ENCODE data around the gene EID1. TPM values are rescaled to one million over a fixed set of nuclear protein-coding genes. Genes with fewer than 3 reads are reported as not detected.

Gene EID1
- total RNA-seq, 1 experiment from 2014 or later: 74.3 TPM

- CTCF ChIA-PET: no interaction called here
- no peaks in the 10 kb centered on the region for H3K27me3 Mint-ChIP-seq (ENCODE audit: unreplicated experiment)
- H3K4me3 Mint-ChIP-seq (ENCODE audit: low read depth, unreplicated experiment): no peak overlapping the region
- H3K36me3 Mint-ChIP-seq (ENCODE audit: insufficient read depth, unreplicated experiment): peaks cover 15% of the 10 kb centered on the region
- intact Hi-C loops (cut with micrococcal nuclease; ENCODE audit: unreplicated experiment): no loop called here
- peaks cover 25% of the 10 kb centered on the region for H3K4me1 Mint-ChIP-seq (ENCODE audit: low read depth, unreplicated experiment)
- TF ChIP-seq, protein P1, sequence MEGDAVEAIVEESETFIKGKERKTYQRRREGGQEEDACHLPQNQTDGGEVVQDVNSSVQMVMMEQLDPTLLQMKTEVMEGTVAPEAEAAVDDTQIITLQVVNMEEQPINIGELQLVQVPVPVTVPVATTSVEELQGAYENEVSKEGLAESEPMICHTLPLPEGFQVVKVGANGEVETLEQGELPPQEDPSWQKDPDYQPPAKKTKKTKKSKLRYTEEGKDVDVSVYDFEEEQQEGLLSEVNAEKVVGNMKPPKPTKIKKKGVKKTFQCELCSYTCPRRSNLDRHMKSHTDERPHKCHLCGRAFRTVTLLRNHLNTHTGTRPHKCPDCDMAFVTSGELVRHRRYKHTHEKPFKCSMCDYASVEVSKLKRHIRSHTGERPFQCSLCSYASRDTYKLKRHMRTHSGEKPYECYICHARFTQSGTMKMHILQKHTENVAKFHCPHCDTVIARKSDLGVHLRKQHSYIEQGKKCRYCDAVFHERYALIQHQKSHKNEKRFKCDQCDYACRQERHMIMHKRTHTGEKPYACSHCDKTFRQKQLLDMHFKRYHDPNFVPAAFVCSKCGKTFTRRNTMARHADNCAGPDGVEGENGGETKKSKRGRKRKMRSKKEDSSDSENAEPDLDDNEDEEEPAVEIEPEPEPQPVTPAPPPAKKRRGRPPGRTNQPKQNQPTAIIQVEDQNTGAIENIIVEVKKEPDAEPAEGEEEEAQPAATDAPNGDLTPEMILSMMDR (IDR thresholded peaks at IDR 0.05; ENCODE audit: unreplicated experiment): no peak
- no TSS peak for BruUV-seq (replicated peaks)
- H3K27ac Mint-ChIP-seq (ENCODE audit: unreplicated experiment): no peak overlapping the region
- no peak for DNase-seq
- no peaks in the 10 kb centered on the region for H3K9me3 Mint-ChIP-seq (ENCODE audit: low read depth, unreplicated experiment)
Measured at GRCh38 chr15:48876057-48876456, 1.9 kb upstream of the EID1 start.

- intact Hi-C loops (cut with micrococcal nuclease; ENCODE audit: unreplicated experiment): no loop called here
Measured at GRCh38 chr15:48880070-48880634, 2.2 kb downstream of the EID1 start.

DNA sequence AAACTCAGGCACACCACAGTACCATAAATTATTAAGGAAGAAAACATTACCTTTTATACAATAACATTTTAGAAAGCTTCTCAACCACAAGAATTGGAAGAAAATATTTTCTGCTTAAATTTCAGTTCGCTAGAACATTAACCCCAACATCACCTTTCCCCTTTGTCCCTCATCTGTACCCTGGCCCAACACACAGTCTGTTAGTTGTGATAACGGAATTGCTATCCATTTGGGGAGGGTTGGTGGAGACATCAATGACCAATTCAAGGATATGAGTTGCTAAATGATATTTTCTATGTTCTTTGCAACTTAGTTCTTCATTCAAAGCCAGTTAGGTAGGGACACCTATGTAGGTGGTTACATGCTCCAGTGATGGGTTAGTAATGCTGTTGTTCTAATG, 5.8 kb downstream of the EID1 start:
- Mint-ChIP-seq H3K27ac (ENCODE audit: unreplicated experiment) (no peak overlapping the region), H3K4me1 (ENCODE audit: low read depth, unreplicated experiment) (peaks cover 12% of the 10 kb centered on the region), H3K9me3 (ENCODE audit: low read depth, unreplicated experiment) (no peaks in the 10 kb centered on the region), H3K27me3 (ENCODE audit: unreplicated experiment) (no peaks in the 10 kb centered on the region), H3K4me3 (ENCODE audit: low read depth, unreplicated experiment) (no peak overlapping the region), H3K36me3 (ENCODE audit: insufficient read depth, unreplicated experiment) (peaks cover 2% of the 10 kb centered on the region)
- no TSS peak for BruUV-seq (replicated peaks)
- CTCF ChIA-PET: no interaction called here
- intact Hi-C loops (cut with micrococcal nuclease; ENCODE audit: unreplicated experiment): no loop called here
- TF ChIP-seq, protein P1 (IDR thresholded peaks at IDR 0.05; ENCODE audit: unreplicated experiment): no peak
- no peak for DNase-seq

More at GRCh38 chr15:48880070-48880634, 2.2 kb downstream of the EID1 start:
- H3K9me3 Mint-ChIP-seq (ENCODE audit: low read depth, unreplicated experiment): no peaks in the 10 kb centered on the region
- no peak overlapping the region for H3K27ac Mint-ChIP-seq (ENCODE audit: unreplicated experiment)
- BruUV-seq (replicated peaks): no TSS peak
- DNase-seq: no peak
- H3K36me3 Mint-ChIP-seq (ENCODE audit: insufficient read depth, unreplicated experiment): peaks cover 15% of the 10 kb centered on the region
- H3K27me3 Mint-ChIP-seq (ENCODE audit: unreplicated experiment): no peaks in the 10 kb centered on the region
- peak overlapping the region; percentile 37 for H3K4me3 Mint-ChIP-seq (ENCODE audit: low read depth, unreplicated experiment)
- TF ChIP-seq, protein P1 (IDR thresholded peaks at IDR 0.05; ENCODE audit: unreplicated experiment): no peak
- peaks cover 24% of the 10 kb centered on the region for H3K4me1 Mint-ChIP-seq (ENCODE audit: low read depth, unreplicated experiment)
- CTCF ChIA-PET: interaction anchor here (0.7 to 0.8 kb wide), 2 partner anchors 17 to 461 kb away, joined by 3 to 5 read pairs; no protein-coding TSS in a partner anchor

DNA sequence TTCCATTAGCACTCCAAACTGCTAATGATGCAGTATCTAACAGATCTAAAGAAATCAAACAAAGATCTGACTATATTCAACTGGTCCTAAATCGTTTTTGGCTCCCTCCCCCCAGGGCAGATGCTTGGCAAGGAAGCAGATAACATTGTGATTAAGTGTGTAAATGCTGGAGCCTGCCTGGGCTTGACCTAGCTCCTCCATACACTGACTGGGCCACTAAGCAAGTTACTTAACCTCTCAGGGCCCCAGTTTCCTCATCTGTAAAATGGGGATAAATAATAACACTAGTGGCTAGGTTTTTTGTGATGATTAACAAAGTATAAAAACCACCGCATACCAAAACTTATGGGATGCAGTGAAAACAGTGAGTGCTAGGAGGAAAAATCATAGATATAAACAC, 9.2 kb downstream of the EID1 start:
- DNase-seq: no peak
- intact Hi-C loops (cut with micrococcal nuclease; ENCODE audit: unreplicated experiment): no loop called here
- BruUV-seq (replicated peaks): no TSS peak
- CTCF ChIA-PET: no interaction called here
- Mint-ChIP-seq H3K27ac (ENCODE audit: unreplicated experiment) (no peak overlapping the region), H3K4me1 (ENCODE audit: low read depth, unreplicated experiment) (no peaks in the 10 kb centered on the region), H3K36me3 (ENCODE audit: insufficient read depth, unreplicated experiment) (no peaks in the 10 kb centered on the region), H3K4me3 (ENCODE audit: low read depth, unreplicated experiment) (no peak overlapping the region), H3K27me3 (ENCODE audit: unreplicated experiment) (no peaks in the 10 kb centered on the region), H3K9me3 (ENCODE audit: low read depth, unreplicated experiment) (no peaks in the 10 kb centered on the region)
- TF ChIP-seq, protein P1 (IDR thresholded peaks at IDR 0.05; ENCODE audit: unreplicated experiment): no peak
